Astrocyte of the spinal cord (primary cell): ENCODE results near the gene THY1.

ENCODE experiments used
- DNase-seq: peaks from one replicate; pipeline ENCODE4 v3.0.0; 2011; ENCODE audit warnings: low read depth, low spot score
- H3K4me3 ChIP-seq: 2 replicates; pipeline ENCODE4 v1.5.1; 2011; ENCODE audit warnings: low read depth, mild to moderate bottlenecking, low read length, moderate library complexity
- CTCF ChIP-seq: IDR thresholded peaks from 2 replicates; pipeline ENCODE4 v1.5.1; 2012; ENCODE audit warnings: low read depth, mild to moderate bottlenecking, low read length, inconsistent platforms
- in situ Hi-C: cut with HindIII; loops from 2 replicates; pipeline ENCODE4 v1.10.0; 2017; ENCODE audit warnings: low sequenced_read_pairs

Gene THY1

GRCh38 chr11:119404872-119405271 lies 18.1 kb downstream of the THY1 start:
- H3K4me3 ChIP-seq: no peak overlapping the region
- in situ Hi-C loops: no loop called here
- TF ChIP-seq CTCF: no peak
- DNase-seq: no peak

GRCh38 chr11:119403021-119403420 lies 20.0 kb downstream of the THY1 start:
- DNase-seq: no peak
- H3K4me3 ChIP-seq: no peak overlapping the region
- in situ Hi-C loops: no loop called here
- no peak for TF ChIP-seq CTCF

- DNase-seq: no peak
- no peak for TF ChIP-seq CTCF
- no peak overlapping the region for H3K4me3 ChIP-seq
- in situ Hi-C loops: no loop called here
These were observed 20.5 kb downstream of the THY1 start for GRCh38 chr11:119402470-119402869.

GRCh38 chr11:119400860-119401259 lies 22.1 kb downstream of the THY1 start:
- no peak for TF ChIP-seq CTCF
- H3K4me3 ChIP-seq: no peak overlapping the region
- DNase-seq: no peak
- in situ Hi-C loops: no loop called here

GRCh38 chr11:119397740-119398139 lies 25.2 kb downstream of the THY1 start:
- in situ Hi-C loops: no loop called here
- DNase-seq: no peak
- H3K4me3 ChIP-seq: no peak overlapping the region
- no peak for TF ChIP-seq CTCF

GRCh38 chr11:119396835-119397234 lies 26.1 kb downstream of the THY1 start:
- H3K4me3 ChIP-seq: no peak overlapping the region
- TF ChIP-seq CTCF: no peak
- DNase-seq: no peak
- in situ Hi-C loops: no loop called here

GRCh38 chr11:119391275-119391674 lies 31.7 kb downstream of the THY1 start:
- no peak for TF ChIP-seq CTCF
- no peak for DNase-seq
- no peak overlapping the region for H3K4me3 ChIP-seq
- in situ Hi-C loops: no loop called here
